GM19328 (cell line): ENCODE results near the gene UBE2J2.

Source experiments
- ATAC-seq: cut with Tn5 transposase; IDR thresholded peaks from one replicate; pipeline ENCODE4 v1.9.1; 2021; ENCODE audit warnings: mild to moderate bottlenecking, moderate library complexity; ENCODE audit not compliant: unreplicated experiment

UBE2J2 gene

DNA sequence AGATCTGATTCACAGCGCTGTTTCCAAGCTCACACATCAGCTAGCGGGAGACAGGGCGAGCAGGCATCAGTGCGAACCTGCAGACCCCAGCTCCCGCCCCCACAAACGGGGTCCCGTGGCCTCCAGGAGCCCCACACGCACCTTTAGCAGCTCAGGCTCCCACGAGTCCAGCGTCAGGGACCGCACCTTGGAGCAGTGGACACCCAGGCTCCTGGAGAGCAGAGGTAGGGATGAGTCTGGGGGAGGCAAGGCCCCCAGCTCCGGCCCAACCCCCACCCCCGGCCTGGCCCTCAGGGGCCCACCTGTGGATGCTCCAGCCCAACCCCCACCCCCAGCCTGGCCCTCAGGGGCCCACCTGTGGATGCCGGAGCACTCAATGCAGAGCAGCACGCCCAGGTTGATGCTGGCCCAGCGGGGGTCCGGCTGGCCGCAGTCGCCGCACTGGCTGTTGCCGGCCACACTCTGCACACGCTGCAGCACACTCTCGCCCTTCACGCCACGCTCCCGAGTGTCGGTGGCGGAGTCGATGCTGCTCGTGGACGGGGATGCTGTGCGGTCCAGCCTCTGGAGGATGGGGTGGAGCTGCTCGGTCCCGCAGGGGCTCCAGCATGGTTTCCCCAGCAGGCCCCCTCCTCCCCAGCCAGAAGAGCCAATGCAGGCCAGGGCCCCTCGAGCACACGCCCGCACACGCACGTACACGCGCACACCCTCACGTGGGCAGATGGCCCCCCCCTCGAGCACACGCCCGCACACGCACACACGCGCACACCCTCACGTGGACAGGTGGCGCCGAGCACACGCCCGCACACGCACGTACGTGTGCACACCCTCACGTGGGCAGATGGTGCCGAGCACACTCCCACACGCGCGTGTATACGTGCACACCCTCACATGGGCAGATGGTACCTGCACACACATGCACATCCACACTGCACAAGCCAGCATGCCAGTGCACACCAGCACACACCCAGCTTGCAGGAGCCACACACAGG lies 22.7 kb upstream of the UBE2J2 start:
- ATAC-seq: no peak

DNA sequence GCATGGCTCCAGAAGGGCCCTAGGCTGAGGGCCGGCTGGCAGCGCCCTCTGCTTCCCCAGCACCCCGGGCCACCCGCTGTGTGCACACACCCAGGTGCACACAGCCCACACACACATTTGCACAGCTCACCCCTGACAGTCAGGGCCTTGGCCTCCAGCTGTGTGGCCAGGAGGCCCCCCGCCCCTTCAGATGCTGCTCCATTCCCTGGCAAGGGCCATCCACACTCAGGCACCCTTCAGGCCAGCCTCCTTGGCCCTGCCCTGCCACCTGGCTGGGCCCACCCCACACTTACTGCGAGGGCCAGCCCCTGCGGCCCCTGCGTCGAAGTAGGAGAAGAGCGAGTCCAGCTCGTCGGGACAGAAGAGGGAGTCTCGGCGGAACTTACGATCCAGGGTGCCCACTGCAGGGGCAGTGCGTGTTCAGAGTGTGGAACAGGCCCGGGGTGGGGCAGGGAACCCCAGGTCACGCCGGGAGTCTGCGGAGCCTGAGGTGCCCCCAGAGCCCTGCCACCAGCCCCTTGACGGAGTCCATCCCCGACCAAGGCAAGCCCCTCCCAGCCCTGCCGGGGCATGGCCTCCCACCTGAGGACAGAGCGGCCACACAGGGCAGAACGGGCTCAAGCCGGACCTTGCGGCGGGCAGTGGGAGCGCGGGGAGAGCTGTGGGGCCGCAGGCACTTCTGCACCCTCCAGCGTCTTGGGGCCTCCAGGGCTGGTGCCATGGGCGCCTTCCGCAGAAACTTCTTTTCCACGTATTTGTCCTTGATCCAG lies 21.7 kb upstream of the UBE2J2 start:
- no peak for ATAC-seq

DNA sequence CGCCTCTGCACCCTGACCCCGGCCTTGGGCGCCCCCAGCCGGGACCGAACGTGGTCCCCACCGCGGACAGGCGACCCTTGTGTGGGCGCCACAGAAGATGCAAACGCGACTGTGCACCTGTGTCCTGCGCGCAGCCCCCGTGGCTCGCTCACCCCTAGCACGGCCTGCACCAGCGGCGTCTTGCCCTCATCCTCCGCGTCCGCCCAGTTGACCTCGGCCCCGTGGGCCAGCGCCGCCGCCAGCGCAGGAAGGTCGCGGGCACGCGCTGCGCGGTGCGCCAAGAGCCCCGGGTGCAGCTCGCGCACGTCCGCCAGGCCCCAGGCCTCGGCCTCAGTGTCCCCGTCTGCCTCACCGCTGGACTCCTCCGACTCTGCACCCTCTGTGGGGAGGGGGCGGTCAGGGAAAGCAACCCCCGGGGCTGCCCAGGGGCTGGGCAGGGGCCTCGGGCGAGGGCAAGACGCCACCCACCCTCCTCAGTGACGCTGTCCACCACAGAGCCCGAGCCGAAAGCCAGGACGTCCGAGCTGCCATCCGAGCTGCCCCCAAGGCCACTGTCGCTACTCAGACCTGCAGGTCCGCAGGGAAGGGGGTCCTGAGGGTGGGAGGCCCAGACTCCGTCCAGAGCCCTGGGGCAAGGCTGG lies 20.7 kb upstream of the UBE2J2 start:
- ATAC-seq: no peak

DNA sequence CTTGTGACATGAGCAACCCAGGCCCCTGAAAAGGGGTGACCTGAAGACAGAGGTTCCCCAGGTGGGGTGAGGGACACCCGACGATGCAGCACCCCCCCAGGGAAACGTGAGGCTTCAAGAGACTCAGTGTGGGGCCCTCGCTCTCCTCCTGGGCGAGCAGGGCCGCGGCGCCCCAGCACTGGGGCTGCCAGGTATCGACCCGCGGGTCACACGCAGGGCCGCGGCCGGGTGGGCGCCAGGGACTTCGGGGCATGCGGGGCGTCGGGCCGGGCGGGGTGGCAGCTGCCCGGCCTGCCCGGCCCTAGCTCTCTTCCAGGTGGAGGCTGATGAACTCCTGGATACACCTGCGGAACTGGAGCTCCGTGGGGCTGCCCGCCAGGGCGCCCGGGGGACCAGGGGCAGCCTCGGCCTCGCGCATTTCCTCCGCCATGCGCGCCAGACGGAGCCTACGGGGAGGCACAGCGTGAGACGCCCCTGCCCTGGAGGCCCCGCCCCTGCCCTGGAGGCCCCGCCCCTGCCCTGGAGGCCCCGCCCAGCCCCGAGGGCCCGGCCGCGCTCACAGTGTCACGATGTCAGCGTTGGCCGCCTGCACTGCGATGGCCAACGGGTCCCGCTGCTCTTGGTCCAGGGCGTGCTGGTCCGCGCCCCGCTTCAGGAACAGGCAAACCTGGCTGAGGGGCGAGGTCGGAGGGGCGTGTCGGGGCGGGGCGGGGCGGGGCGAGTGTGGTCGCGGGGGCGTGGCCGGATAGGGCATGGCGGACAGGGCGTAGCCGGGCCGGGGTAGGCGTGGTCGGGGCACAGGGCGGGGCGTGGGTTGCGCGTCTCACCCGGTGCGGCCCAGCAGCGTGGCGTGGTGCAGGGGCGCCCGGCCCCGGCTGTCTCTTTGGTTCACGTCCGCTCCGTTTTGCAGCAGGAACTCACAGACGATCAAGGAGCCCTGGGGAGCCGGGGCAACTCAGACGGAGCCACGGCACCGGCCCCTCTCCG lies 19.9 kb upstream of the UBE2J2 start:
- no peak for ATAC-seq

DNA sequence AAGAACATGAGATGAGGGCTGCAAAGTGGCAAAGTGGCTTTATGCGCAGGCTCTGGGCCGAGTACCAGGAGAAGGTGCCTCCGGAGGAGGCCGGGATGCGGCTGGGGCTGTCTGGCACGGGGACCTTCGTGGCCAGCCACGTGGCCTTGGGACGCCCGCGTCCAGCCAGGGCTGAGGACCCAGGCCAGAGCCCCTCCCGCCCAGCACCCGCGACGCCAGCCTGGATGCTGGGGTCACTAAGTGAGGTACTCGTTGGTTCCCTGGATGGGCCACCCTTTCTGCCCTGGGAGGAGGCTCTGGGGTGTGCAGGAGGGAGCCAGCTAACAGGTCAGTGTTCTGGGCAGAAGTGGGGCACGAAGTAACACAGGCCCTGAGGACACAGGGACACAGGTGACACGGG lies 19.2 kb upstream of the UBE2J2 start:
- no peak for ATAC-seq

GRCh38 chr1:1292442-1292779 lies 18.8 kb upstream of the UBE2J2 start:
- no peak for ATAC-seq

DNA sequence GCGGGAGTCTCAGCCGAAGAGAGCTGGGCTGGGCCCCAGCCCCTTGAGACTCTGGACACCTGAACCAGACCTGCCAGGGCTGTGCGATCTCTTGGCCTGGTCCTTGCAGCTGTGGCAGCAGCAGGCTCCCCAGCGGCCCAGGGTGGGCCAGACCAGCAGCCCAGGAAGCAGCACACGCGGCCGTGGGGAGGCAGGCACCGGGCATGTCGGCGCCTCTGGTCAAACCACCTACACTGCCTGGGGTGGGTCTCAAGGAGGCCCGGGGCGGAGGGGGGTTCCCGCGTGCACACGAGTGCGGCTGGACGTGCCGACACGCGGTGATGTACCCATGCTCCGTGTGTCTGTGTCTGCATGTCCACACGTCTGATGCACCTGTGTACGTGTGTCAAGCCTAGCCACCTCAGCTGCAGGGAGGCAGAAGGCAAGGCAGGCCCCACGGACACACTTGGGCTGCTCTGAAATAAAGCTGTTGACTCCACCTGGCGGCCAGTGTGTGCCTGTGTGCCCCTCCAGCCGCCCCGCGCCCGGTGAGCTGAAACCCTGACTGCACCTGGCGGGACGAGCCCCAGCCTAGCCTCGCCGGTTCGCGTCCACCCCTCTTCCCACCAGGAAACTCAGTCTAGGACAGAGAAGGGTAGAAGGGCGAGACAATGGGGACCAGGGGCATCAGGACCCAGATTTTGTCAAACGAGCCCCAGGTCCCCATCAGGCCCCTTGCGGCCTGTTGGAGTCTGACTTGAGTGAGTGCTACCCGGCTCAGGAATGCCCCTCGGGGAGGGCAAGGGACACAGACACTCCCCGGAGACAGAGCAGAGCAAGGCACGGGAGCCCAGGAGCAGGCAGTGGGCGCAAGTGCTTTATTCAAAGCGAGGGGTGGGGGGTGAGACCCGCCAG lies 18.1 kb upstream of the UBE2J2 start:
- ATAC-seq: no peak

- no peak for ATAC-seq
Measured at GRCh38 chr1:1291023-1291528, 17.4 kb upstream of the UBE2J2 start.

GRCh38 chr1:1290238-1290731 lies 16.6 kb upstream of the UBE2J2 start:
- no peak for ATAC-seq

DNA sequence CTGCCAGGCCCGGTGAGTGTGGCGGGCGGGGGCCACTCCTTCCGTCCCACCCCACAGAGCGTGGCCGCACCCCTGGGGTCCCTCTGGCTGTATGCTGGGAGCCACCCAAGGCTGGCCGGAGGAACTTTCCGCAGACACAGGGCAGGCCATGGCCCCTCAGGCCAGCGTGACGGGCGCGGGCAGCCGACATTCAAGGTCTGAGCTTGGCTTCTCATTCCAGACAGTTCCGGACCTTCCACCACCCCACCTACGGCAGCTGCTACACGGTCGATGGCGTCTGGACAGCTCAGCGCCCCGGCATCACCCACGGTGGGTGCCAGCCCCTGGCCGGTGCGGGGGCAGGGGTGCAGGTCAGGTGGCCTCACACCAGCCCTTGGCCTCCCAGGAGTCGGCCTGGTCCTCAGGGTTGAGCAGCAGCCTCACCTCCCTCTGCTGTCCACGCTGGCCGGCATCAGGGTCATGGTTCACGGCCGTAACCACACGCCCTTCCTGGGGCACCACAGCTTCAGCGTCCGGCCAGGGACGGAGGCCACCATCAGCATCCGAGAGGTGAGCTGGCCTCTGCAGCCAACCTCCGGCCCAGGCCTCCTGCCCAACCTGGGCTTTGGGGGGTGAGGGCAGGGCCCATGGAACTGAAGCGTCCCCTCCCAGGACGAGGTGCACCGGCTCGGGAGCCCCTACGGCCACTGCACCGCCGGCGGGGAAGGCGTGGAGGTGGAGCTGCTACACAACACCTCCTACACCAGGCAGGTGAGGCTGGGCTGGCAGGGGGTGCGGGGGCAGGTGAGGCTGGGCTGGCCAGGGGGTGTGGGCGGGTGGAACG lies 13.8 kb upstream of the UBE2J2 start:
- ATAC-seq: no peak

GRCh38 chr1:1286313-1287261 lies 12.9 kb upstream of the UBE2J2 start:
- ATAC-seq: no peak

GRCh38 chr1:1285611-1286311 lies 12.1 kb upstream of the UBE2J2 start:
- ATAC-seq: no peak

- no peak for ATAC-seq
Measured at GRCh38 chr1:1285102-1285571, 11.5 kb upstream of the UBE2J2 start.

GRCh38 chr1:1284221-1285101 lies 10.8 kb upstream of the UBE2J2 start:
- no peak for ATAC-seq

GRCh38 chr1:1283821-1284220 lies 10.2 kb upstream of the UBE2J2 start:
- no peak for ATAC-seq
